CD4-positive, alpha-beta memory T cell (primary cell): ENCODE data around the gene USP34. TPM values are rescaled to one million over a fixed set of nuclear protein-coding genes. Genes with fewer than 3 reads are reported as not detected.
"Not testable (repeated sequence)": the region's sequence is repeated elsewhere in the genome, so short reads cannot be mapped to it uniquely, and the experiment has no call there.

Experiments
- CTCF ChIA-PET: fragments of 350-600 bp; sonication (Branson Sonifier 250); formaldehyde crosslinking; loops from one replicate; lab custom pipeline; 2021; ENCODE audit warnings: inconsistent platforms; ENCODE audit not compliant: partially characterized antibody; lab: Charles Lee
- POLR2A ChIA-PET: fragments of 350-600 bp; sonication (Branson Sonifier 250); formaldehyde crosslinking; loops from one replicate; lab custom pipeline; 2021; ENCODE audit not compliant: partially characterized antibody; lab: Charles Lee
- DNase-seq, 5 donors: peaks; one replicate each; pipeline versions ENCODE4 v3.0.0 to v3.0.0-alpha.2; 2020 to 2022; ENCODE audit warnings: mixed read lengths in 1 of 5
- H3K27ac ChIP-seq: one replicate; pipeline ENCODE4 v1.7.0; 2013; ENCODE audit warnings: low read depth, low read length
- H3K27me3 ChIP-seq: 2 replicates; pipeline ENCODE4 v1.7.0; 2013; ENCODE audit warnings: mild to moderate bottlenecking, low read length, moderate library complexity; ENCODE audit not compliant: insufficient read depth
- H3K36me3 ChIP-seq: 2 replicates; pipeline ENCODE4 v1.7.0; 2013; ENCODE audit warnings: mild to moderate bottlenecking, low read length, moderate library complexity; ENCODE audit not compliant: insufficient read depth
- H3K4me1 ChIP-seq: 2 replicates; pipeline ENCODE4 v1.7.0; 2013; ENCODE audit warnings: mild to moderate bottlenecking, low read length, moderate library complexity; ENCODE audit not compliant: insufficient read depth
- H3K4me3 ChIP-seq, 2 donors: one replicate each; pipeline ENCODE4 v1.7.0; 2013; ENCODE audit warnings: low read length in 2 of 2, mild to moderate bottlenecking in 1 of 2
- H3K9me3 ChIP-seq, 2 donors: one replicate each; pipeline ENCODE4 v1.7.0; 2013; ENCODE audit warnings: low read length in 2 of 2, control low read depth in 1 of 2; ENCODE audit not compliant: control insufficient read depth in 1 of 2
- H3K27ac Mint-ChIP-seq, 7 donors: one replicate each; pipeline ENCODE4 v1.8.0; 2020 to 2021; ENCODE audit warnings: mixed read lengths in 7 of 7, mild to moderate bottlenecking in 6 of 7, inconsistent platforms in 3 of 7, moderate library complexity in 3 of 7
- H3K27me3 Mint-ChIP-seq, 2 donors: one replicate each; pipeline ENCODE4 v1.8.0; 2020 to 2021; ENCODE audit warnings: mixed read lengths in 2 of 2
- H3K36me3 Mint-ChIP-seq, 2 donors: one replicate each; pipeline ENCODE4 v1.8.0; 2020 to 2021; ENCODE audit warnings: mixed read lengths in 2 of 2, inconsistent platforms in 1 of 2, mild to moderate bottlenecking in 1 of 2
- H3K4me1 Mint-ChIP-seq, 4 donors: one replicate each; pipeline ENCODE4 v1.8.0; 2020 to 2021; ENCODE audit warnings: mixed read lengths in 4 of 4, mild to moderate bottlenecking in 1 of 4
- H3K4me3 Mint-ChIP-seq, 8 donors: one replicate each; pipeline ENCODE4 v1.8.0; 2020 to 2021; ENCODE audit warnings: mixed read lengths in 8 of 8, mild to moderate bottlenecking in 7 of 8, moderate library complexity in 6 of 8, inconsistent platforms in 3 of 8
- H3K9me3 Mint-ChIP-seq, 8 donors: one replicate each; pipeline ENCODE4 v1.8.0; 2020 to 2021; ENCODE audit warnings: mixed read lengths in 8 of 8, mild to moderate bottlenecking in 5 of 8, inconsistent platforms in 3 of 8, moderate library complexity in 1 of 8
- intact Hi-C: fragments of 100-400 bp; cut with micrococcal nuclease; formaldehyde crosslinking; loops from one replicate; pipeline ENCODE4 v1.15.1; 2023
- polyA plus RNA-seq, 2 donors: library from polyadenylated mRNA; unstranded; fragments of 300-500 nt; fragmentation: Illumina TruSeq; gene quantifications; one replicate each; pipeline ENCODE4 v1.2.3, GENCODE V29; 2021
- total RNA-seq, 2 experiments: library from RNA; stranded (reverse); gene quantifications; one replicate each; pipeline ENCODE4 v1.2.3, GENCODE V29; 2021

Gene USP34
- total and polyA plus RNA-seq, 4 experiments from 2014 or later = 7.9 to 164 (median 94.9) TPM

DNA sequence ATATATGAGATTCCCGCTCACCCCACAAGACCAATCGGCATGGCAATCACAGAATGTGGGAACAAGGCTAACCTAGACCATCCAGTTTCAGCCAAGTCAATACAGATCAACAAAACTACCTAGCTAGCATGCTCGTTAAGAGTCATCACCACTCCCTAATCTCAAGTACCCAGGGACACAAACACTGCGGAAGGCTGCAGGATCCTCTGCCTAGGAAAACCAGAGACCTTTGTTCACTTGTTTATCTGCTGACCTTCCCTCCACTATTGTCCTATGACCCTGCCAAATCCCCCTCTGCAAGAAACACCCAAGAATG, 90.0 kb downstream of the USP34 start:
- H3K9me3 ChIP-seq, H3K4me3 Mint-ChIP-seq, intact Hi-C loops, POLR2A ChIA-PET, CTCF ChIA-PET, DNase-seq, H3K27me3 Mint-ChIP-seq, H3K4me3 ChIP-seq, H3K27ac ChIP-seq, H3K4me1 ChIP-seq, H3K27me3 ChIP-seq, H3K9me3 Mint-ChIP-seq: not testable (repeated sequence)
- H3K27ac Mint-ChIP-seq = peak overlapping the region in 3 of 7 donors; percentile 17 to 37 (median 18)
- peaks cover 64 to 75% of the 10 kb centered on the region in 2 donors for H3K36me3 Mint-ChIP-seq
- H3K4me1 Mint-ChIP-seq = peaks cover 9 to 19% (median 12%) of the 10 kb centered on the region in 4 donors
- peaks cover 38% of the 10 kb centered on the region for H3K36me3 ChIP-seq

DNA sequence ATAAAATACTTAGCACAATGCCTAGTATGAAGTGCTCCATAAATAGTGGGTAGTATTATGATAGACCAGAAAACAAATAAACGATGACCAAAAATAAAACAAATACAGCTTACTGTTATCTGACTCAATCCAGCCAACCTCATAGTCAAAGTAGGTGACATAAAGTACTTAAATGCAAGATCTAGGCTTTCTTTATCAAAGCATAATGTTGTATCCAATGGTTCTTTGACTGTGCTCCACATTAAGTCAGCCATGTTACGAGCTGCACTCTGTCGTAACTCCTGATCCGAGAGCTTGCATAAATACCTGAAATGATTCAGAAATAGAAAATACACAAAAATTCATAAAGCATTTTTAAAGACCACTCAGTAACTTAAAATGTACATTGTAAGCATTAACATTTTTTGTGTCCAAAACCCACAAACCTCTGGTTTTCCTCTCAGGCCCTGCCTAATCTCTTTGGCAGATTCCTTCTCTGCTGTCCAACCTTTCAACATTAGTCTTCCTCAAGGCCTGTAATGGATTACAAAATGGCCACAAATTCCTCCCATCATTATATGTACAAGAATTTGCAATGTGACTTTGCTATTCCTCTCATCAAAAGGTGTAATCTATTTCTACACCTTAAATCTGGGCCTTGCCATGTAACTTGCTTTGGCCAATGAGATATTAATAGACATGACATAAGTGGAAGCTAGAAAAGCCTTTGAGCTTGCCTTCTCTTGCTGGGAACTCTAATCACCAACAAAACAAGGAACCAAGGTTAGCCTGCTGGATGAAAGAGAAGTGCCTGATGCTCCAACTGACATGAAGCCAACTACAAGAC, 90.6 kb downstream of the USP34 start:
- POLR2A ChIA-PET = no interaction called here
- H3K4me1 Mint-ChIP-seq = peaks cover 9 to 19% (median 12%) of the 10 kb centered on the region in 4 donors
- Histone ChIP-seq H3K4me3 (no peak overlapping the region), H3K4me1 (no peaks in the 10 kb centered on the region), H3K36me3 (peaks cover 36% of the 10 kb centered on the region), H3K9me3 (no peaks in the 10 kb centered on the region), H3K27ac (no peak overlapping the region), H3K27me3 (no peaks in the 10 kb centered on the region)
- no peaks in the 10 kb centered on the region for H3K9me3 Mint-ChIP-seq
- no peaks in the 10 kb centered on the region for H3K27me3 Mint-ChIP-seq
- H3K4me3 Mint-ChIP-seq = no peak overlapping the region
- H3K27ac Mint-ChIP-seq = peak overlapping the region in 4 of 7 donors; percentile 13 to 70 (median 28)
- intact Hi-C loops = no loop called here
- H3K36me3 Mint-ChIP-seq = peaks cover 67 to 76% of the 10 kb centered on the region in 2 donors
- CTCF ChIA-PET = no interaction called here
- no peak for DNase-seq

DNA sequence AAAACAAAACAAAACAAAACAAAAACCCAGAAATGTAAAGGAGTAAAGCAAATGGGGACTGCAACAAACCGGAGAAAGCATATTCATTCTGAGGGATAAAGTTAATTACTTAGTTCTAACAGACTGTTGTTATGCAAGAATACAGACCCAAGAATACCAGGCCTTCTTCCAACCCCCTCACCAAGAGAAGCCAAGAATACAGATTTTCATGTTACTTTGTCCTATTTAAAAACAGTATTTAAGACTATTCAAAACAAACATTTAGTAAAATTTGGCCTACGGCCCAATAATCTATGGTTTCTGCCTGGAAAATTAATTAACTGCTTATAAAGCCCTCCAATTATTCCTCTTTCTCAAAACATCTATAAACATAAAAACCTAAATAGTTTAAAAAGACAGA, 91.4 kb downstream of the USP34 start:
- Mint-ChIP-seq H3K4me1 (peaks cover 10 to 19% (median 13%) of the 10 kb centered on the region in 4 donors), H3K4me3 (no peak overlapping the region), H3K36me3 (peaks cover 71 to 79% of the 10 kb centered on the region in 2 donors), H3K27ac (peak overlapping the region in 4 of 7 donors; percentile 13 to 70 (median 58)), H3K27me3 (no peaks in the 10 kb centered on the region), H3K9me3 (no peaks in the 10 kb centered on the region)
- CTCF ChIA-PET = no interaction called here
- H3K9me3 ChIP-seq = no peaks in the 10 kb centered on the region
- H3K27me3 ChIP-seq = no peaks in the 10 kb centered on the region
- intact Hi-C loops = no loop called here
- no peak overlapping the region for H3K27ac ChIP-seq
- no peaks in the 10 kb centered on the region for H3K4me1 ChIP-seq
- H3K4me3 ChIP-seq = no peak overlapping the region
- peaks cover 40% of the 10 kb centered on the region for H3K36me3 ChIP-seq
- no peak for DNase-seq
- POLR2A ChIA-PET = interaction anchor here (0.6 kb wide), 1 partner anchor 73 kb away, joined by 3 read pairs; no protein-coding TSS in a partner anchor

DNA sequence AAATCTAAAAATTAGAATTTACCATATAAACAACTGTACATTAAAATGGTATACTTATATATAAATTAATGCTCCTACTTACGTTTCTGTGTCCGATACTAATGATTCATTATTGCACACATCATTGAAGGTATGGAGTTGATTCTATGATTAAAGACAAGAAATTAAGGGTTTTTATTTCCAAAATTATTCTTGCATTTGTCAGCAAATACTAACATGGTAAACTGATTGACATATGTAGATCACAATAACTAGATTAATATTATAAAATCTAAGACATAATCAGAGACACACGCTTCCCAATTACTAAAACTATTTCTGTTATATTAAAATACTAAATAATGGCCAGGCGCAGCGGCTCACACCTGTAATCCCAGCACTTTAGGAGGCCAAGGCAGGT, 92.6 kb downstream of the USP34 start:
- POLR2A ChIA-PET = no interaction called here
- Mint-ChIP-seq H3K27me3 (no peaks in the 10 kb centered on the region), H3K9me3 (no peaks in the 10 kb centered on the region), H3K4me1 (peaks cover 10 to 24% (median 14%) of the 10 kb centered on the region in 4 donors), H3K27ac (no peak overlapping the region), H3K4me3 (no peak overlapping the region), H3K36me3 (peaks cover 82 to 85% of the 10 kb centered on the region in 2 donors)
- no peaks in the 10 kb centered on the region for H3K27me3 ChIP-seq
- CTCF ChIA-PET = interaction anchor here (0.5 kb wide), 1 partner anchor 525 kb away, joined by 3 read pairs; no protein-coding TSS in a partner anchor
- H3K9me3 ChIP-seq = no peaks in the 10 kb centered on the region
- no peaks in the 10 kb centered on the region for H3K4me1 ChIP-seq
- no peak overlapping the region for H3K27ac ChIP-seq
- intact Hi-C loops = no loop called here
- peaks cover 40% of the 10 kb centered on the region for H3K36me3 ChIP-seq
- DNase-seq = no peak
- no peak overlapping the region for H3K4me3 ChIP-seq

DNA sequence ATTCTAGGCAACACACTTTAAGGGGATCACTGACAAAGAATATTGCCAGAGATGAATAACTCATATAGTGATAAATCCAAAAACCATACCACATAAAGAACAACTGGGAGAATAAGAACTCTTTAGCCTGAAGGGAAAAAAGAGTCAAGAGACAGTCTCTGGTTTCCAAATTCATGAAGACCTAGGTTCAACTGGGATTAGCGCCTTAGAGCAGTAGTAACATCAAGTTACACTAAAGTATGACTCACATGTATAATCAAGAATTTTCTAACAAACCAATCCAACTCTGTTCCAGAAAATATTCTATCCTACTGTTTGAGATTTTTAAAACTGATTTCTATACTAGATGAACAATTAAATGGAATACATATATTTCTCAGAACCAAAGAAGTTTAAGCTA, 93.8 kb downstream of the USP34 start:
- no peak overlapping the region for H3K4me3 ChIP-seq
- H3K36me3 ChIP-seq = peaks cover 38% of the 10 kb centered on the region
- H3K27me3 ChIP-seq = no peaks in the 10 kb centered on the region
- CTCF ChIA-PET = no interaction called here
- peaks cover 80 to 84% of the 10 kb centered on the region in 2 donors for H3K36me3 Mint-ChIP-seq
- no peaks in the 10 kb centered on the region for H3K27me3 Mint-ChIP-seq
- intact Hi-C loops = no loop called here
- no peaks in the 10 kb centered on the region for H3K4me1 ChIP-seq
- no peak overlapping the region for H3K4me3 Mint-ChIP-seq
- no peak for DNase-seq
- no peaks in the 10 kb centered on the region for H3K9me3 Mint-ChIP-seq
- H3K4me1 Mint-ChIP-seq = peaks cover 9 to 21% (median 13%) of the 10 kb centered on the region in 4 donors
- H3K27ac ChIP-seq = no peak overlapping the region
- no peak overlapping the region for H3K27ac Mint-ChIP-seq
- H3K9me3 ChIP-seq = no peaks in the 10 kb centered on the region
- POLR2A ChIA-PET = no interaction called here

DNA sequence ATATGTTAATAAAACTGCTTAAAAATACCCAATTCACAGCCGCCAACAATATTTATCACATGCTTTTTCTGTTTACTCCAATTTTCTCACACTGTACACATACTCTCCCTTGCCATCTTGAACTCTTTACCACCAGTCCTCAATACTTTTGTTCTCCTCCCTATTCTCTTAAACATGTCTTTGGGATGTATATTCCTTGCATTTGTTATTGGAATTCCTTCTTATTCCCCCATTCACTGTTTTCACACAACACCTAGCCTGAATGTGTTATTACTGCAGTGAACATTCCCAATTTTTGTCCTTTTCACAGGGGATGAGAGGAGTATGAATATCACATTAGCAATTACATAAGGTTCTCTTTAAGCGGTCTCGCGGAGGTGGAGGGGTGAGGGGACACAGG, 94.7 kb downstream of the USP34 start:
- intact Hi-C loops = no loop called here
- Histone ChIP-seq H3K27ac (no peak overlapping the region), H3K4me3 (no peak overlapping the region), H3K27me3 (no peaks in the 10 kb centered on the region), H3K36me3 (peaks cover 32% of the 10 kb centered on the region), H3K9me3 (no peaks in the 10 kb centered on the region), H3K4me1 (no peaks in the 10 kb centered on the region)
- no peak for DNase-seq
- H3K27me3 Mint-ChIP-seq = no peaks in the 10 kb centered on the region
- ChIA-PET POLR2A (no interaction called here), CTCF (no interaction called here)
- peak overlapping the region in 2 of 8 donors; percentile 6 to 19 for H3K4me3 Mint-ChIP-seq
- peak overlapping the region in 1 of 7 donors; percentile 22 for H3K27ac Mint-ChIP-seq
- peaks cover 5 to 20% (median 11%) of the 10 kb centered on the region in 4 donors for H3K4me1 Mint-ChIP-seq
- H3K9me3 Mint-ChIP-seq = no peaks in the 10 kb centered on the region
- H3K36me3 Mint-ChIP-seq = peaks cover 75 to 79% of the 10 kb centered on the region in 2 donors

DNA sequence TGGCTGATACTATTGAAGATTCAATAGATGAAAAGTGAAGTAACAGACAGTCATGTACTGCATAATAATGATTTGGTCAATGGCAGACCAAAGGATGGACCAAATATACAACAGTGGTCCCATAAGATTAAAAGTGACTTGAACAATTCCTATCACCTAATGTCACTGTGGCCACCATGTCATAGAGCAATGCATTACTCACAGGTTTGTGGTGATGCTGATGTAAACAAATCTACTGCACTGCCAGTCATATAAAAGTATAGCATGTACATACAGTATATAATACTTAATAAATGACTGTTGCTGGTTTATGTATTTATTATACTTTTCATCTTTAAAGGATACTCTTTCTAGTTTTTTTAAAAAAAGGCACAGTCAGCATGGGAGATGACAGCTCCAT, 99.9 kb downstream of the USP34 start:
- peak overlapping the region in 4 of 7 donors; percentile 11 to 68 (median 58) for H3K27ac Mint-ChIP-seq
- CTCF ChIA-PET = interaction anchor here (1.0 kb wide), 1 partner anchor 9 kb away, joined by 3 read pairs; no protein-coding TSS in a partner anchor
- POLR2A ChIA-PET = interaction anchor here (0.6 kb wide), 1 partner anchor 394 kb away, joined by 3 read pairs; no protein-coding TSS in a partner anchor

More for the DNA sequence above, 99.9 kb downstream of the USP34 start:
- H3K4me1 Mint-ChIP-seq = peaks cover 18 to 46% (median 34%) of the 10 kb centered on the region in 4 donors
- H3K4me3 Mint-ChIP-seq = no peak overlapping the region
- intact Hi-C loops = no loop called here
- Histone ChIP-seq H3K4me1 (peaks cover 14% of the 10 kb centered on the region), H3K27ac (no peak overlapping the region), H3K36me3 (peaks cover 8% of the 10 kb centered on the region), H3K27me3 (no peaks in the 10 kb centered on the region), H3K4me3 (no peak overlapping the region), H3K9me3 (no peaks in the 10 kb centered on the region)
- no peak for DNase-seq
- H3K36me3 Mint-ChIP-seq = peaks cover 51 to 70% of the 10 kb centered on the region in 2 donors
- no peaks in the 10 kb centered on the region for H3K27me3 Mint-ChIP-seq
- H3K9me3 Mint-ChIP-seq = no peaks in the 10 kb centered on the region
